ENCODE results near the gene AXIN1.

Gene AXIN1

DNA sequence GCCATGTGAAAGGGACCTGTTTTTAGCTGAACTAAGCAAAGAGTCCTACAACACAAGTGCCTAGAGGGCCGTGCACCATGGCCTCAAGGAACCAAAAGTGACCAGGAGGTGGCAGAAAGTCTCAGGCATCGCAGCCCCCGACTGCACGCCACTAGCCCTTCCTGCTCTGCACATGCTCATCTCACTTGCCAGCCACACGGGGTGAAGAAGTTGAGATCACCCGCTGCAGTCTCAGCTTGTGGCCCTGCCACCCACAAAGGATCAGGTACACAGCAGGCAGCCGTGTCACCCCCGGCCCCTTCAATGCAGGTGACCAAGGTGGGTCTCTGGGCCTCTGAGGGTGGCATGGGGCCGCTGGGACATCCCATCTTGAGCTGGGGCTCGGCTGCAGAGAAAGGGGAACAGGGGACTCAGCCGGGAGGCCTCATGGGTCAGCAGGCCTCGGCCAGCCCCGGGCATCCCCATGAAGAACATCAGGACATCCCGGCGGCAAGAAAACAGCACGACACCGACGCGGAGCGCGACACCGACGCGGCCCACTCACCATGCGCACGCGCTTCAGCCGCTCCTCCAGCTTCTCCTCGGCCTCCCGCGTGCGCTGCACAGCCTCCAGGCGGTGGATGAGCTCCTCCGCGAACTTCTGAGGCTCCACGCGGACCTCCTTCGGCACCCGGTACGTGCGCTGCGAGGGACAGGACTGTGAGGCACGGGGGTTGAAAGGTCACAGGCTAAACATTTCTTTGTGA is 48.6 kb downstream of the AXIN1 start:
- DNase-seq (ENCODE audit: low read depth in 2 of 2): no peak

DNA sequence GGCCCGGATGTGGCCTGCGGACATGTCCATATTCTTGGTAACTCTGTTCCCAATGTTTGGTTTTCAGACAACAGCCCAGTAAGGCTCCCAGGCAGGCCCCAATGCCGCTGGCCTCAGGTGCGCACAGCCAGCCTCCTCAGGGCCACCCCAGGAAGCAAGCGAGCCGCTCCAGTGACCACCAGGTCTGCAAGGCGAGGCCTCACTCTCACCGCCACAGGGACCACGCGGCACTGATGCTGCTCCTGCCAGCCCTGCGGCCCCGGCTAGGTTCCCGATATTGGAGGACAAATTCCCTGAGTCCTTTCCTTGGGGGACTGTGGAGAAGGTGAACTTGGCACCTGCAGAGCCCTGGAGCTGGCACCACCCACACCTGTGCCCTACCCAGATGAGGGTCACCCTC is 50.6 kb downstream of the AXIN1 start:
- DNase-seq (ENCODE audit: low read depth in 2 of 2): no peak

DNA sequence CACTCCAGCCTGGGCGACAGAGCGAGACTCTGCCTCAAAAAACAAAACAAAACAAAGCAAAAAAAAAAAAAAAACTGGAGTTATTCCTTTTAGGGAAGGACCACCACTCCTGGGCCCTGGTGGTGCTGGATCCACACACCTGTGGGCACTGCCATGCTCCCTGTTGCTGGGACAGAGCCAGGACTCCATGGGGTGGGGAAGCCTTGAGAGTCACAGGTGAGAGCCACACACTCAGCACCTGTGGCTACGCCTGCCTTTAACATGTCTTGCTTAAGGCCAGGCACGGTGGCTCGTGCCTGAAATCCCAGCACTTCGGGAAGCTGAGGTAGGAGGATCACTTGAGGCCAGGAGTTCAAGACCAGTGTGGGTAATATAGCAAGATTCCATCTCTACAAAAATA is 51.3 kb downstream of the AXIN1 start:
- no peak for DNase-seq (ENCODE audit: low read depth in 2 of 2)

DNA sequence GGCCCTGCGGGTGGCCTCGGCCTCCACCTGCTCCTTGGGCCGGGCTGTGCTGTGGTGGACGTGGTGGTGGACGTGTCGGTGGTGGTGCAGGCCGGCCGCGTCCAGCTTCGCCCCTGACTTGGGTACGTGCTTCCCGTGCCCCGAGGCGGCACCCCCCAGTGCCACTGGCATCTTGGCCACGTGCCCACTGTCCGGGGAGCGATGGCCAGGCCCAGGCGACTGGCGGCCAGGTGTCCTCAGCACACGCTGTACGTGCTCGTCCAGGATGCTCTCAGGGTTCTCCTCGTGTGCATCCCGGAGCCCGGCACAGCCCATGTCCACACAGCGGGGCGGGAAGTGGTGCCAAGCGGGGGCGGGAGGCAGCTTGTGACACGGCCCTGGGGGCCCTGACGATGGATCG is 54.7 kb downstream of the AXIN1 start:
- DNase-seq (ENCODE audit: low read depth in 2 of 2): no peak

DNA sequence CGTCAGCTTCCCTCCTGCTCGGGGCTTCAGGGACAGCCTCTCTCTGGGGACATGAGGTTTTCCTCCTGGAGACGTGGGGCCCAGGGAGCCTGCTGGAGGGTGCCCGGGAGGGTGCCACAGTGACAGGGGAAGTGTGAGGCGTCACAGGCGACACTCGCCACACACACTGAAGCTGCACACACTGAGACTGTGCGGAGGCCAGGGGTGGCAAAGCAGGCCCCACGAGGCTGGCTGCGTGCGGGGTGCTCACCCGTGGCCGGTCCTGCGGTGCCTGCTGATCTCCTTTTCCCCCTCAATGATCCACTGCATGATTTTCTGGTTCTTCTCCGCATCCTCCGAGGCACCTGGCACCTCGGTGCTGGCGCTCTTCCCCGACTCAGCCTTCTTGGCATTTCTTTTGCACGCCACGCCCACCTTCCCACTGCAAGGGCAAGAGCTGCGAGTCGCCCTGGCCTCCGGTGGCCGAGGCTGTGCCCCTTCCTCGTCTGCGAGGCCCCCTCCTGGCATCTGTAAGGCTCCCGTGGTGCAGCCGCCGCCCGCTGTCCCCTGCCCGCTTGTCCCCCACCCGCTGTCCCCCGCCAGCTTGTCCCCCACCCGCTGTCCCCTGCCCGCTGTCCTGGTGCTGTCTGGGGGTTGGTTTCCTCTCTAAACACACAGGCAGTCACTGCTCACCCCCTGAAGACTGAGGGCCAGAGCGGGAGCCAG is 55.6 kb downstream of the AXIN1 start:
- no peak for DNase-seq (ENCODE audit: low read depth in 2 of 2)

DNA sequence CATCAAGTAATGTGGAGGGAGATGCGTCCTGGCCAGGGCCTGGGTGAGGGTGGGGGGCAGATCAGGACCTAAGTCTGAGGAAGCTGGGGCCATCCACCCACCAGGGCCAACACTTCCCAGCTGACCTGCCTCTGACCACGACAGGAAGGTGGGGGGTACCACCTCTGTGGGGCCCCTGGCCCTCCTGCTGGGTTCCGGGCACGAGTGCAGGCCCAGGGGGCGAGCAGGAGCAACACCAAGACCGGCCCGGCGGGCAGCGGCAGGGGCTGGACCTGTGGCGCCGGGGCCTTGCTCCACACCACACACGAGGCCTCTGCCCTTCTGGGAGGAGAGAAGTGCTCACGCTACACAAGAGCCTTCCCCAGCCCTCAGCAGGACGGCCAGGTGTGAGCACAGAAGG is 56.2 kb downstream of the AXIN1 start:
- DNase-seq (ENCODE audit: low read depth in 2 of 2): no peak

DNA sequence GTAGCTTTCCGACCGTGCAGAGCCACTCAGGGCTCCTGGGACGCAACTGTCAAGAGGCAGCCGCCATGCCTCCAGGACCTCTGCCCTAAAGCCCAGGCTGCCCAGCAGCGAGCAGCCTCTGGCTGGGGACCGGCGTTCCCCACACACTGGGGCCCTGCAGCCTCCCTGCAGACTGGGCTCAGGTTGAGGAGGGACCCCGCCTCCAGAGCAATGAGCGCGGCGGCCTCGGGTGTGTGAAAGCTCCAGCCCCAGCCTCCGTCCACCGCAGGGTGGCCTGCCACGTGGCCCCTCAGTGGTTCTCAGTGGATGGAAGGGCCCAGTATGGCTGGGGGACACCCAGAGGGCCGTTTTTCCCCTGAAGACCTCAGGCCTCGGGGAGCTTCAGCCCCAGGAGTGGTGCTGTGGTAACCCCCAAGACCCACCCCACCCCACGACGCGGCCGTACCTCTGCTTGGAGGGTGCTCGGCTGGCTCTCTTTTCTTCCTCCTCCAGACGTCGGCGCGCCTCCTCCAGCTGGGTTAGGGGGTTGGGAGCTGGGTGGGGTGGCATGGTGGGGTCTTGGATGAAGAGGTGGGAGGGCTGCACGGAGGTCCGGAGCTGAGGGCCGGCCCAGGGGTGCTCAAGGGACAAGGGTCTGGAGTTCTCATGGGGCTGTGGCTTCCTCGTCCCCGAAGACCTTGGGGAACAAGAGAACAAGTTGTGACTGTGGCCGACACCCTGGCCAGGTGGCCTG is 59.3 kb downstream of the AXIN1 start:
- DNase-seq (ENCODE audit: low read depth in 2 of 2): no peak

DNA sequence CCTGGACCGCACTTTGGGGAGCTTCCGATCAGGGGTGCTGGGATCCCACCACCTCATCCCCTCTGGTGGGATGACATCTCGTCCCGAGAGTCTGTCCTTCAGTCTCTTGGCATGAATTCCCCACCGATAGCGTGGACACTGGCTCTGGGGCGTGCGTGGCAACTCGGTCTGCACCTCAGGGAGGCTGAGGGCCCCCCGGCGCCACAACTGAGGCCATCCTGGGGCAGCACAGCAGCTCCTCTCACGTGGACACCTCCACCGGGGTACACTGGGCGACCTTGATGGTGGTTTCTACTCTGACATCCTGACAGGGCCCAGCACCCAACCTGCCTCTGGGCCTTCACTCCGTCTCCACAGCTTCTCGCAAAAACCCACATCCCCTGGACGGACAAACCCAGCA is 61.0 kb downstream of the AXIN1 start:
- no peak for DNase-seq (ENCODE audit: low read depth in 2 of 2)

DNA sequence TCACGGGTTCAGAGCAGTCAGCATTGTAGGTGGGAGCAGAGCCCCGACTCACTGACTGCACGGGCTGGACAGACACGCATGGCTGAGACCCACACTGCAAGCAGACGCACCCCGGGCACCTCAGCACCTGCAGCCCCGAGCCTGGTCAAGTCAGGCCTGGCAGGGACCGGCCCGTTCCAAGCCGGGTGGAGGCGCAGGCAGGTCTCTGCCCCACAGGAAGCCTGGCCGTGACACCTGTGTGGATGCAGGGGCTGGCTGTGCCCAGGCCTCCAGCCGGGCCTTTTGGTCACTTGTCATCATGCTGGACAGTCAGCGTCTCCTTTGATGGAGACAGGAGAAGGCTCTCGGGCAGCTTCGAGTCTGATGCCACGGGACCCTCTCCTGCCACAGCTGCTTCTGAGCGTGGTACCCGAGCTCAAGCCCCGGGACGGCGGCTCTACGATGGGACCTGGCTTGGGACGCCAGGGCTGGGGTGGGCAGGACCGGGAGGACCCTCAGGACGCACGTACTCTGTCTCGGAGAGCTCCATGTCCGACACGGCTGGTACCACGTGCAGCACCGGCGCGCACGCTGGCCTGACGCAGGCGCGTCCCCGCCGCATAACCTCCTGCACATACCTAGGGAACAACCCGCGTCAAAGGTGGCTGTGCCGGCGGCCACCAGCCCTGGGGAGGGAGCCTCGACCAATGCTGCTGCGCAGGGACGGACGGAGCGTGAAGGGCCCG is 61.7 kb downstream of the AXIN1 start:
- no peak for DNase-seq (ENCODE audit: low read depth in 2 of 2)

DNA sequence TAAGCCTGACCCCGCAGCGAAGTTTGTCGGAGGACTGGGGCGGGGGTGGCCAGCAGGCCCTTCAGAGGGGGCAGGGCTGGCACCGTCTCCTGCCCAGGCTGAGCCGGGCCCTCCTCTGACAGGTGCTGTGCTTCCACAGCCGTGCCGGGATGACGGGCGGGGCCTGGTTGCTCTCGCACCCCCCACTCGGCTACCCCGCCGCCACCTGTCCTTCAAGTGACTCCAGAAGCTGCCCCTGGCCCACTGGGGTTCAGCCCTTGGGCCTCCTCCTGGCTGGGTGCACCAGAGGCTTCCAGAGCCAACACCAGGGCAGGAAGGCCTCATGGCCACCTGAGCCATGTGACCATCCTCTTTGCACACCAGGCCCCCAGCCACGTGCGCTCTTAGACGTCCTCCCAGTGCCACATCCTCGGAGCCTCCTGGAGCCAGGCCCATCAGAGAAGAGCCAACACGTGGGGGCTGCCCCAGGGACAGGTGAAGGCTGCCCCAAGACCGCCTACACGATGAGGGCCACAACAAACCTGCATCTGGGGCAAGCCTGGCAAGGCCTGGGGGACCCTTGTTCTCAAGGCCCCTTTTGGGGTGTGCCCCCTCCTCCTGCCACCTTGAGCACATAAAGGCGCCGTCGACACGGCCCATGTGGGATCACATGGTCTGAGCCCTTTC is 62.4 kb downstream of the AXIN1 start:
- DNase-seq (ENCODE audit: low read depth in 2 of 2): no peak

DNA sequence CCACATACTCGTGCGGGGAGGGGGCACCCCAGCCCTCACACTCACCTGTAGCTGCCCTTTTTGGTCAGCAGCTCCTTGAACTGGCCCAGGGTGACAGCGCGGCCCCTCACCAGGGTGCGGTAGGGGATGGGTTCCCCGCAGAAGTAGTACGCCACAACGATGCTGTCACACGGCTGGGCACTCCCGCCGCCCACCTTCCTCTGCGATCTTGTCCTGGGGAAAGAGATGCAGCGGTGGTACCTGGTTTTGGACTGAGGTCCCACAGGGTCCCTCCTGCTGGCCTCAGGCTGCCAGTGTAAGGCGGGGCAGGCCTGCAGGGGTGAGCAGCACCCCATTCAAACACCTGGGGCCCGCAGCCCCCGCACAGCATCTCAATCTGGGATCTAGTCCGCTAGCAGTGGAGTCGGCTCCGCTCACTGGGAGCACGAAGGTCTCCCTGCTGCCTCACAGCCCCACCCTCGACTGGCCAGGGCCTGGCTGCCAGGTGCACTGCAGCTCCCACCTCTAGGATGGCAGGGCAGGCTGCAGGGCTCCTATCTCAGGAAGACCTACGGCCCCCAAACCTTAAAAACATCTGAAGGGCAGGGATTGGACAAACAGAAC is 63.0 kb downstream of the AXIN1 start:
- DNase-seq (ENCODE audit: low read depth in 2 of 2): no peak

DNA sequence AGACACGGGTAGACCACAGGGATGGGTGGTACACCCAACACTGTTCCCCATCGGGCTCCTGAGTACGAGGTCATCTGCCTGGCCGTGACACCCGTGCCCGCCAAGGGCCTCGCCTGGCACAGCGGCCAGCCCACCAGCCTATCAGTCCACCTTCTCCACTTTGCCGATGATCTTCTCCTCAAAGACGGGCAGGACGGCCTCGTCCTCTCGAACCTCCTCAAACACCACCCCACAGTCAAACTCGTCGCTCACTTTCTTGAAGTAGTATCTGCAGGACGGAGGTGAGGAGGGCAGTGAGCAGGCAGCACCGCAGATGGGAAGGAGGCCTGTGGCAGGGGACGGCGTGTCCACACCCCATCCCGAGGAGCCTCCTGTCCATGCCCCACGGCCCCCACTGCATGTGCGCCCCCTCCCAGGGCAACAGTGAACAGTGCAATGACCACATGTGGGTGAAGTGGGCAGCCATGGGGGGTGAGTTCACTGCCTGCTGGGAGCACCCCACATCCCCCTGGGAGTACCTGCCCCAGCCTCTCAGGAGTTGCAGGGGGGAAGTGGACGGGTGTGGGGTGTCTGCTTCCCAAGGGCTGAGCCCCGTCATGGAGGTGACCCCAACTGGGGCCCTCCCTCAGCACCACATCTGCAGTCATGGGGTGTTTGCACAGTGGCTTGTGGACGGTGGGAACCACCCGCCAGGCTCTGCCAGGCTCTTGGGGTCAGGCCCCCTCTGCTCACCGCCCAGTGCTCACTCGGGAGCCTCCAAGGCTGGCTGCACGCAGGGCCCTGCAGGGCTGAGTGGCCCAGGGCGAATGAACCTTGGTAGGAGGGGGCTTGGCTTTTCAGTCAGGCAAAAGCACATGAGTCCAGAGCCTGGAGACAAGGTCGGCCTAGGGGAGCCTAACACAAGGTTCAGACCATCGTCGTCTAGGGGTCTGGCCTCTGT is 64.3 kb downstream of the AXIN1 start:
- DNase-seq (ENCODE audit: low read depth in 2 of 2): no peak

DNA sequence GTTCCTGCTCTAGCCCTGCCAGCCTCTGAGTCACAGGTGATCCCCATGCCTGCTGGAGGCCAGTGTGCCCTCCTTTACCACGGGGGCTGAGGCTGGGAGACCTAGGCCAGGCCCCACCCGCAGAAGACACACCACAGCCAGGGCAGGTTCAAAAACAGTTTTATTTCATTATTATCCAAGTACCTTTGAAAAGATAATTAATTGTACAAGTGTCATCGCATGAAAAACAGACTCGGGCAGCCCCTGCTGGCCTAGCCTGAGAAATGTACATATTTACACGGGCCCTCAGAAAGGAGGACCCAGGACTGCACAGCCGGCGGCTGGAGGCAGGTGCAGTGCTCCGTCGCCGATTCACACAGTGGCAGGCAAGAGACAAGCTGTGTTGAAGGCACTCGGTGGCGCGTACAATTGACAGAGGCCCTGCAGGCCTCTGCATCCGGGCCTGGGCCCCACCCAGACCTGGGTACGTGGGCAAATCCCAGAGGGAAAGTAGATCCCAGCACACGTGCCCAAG is 65.2 kb downstream of the AXIN1 start:
- no peak for DNase-seq (ENCODE audit: low read depth in 2 of 2)

DNA sequence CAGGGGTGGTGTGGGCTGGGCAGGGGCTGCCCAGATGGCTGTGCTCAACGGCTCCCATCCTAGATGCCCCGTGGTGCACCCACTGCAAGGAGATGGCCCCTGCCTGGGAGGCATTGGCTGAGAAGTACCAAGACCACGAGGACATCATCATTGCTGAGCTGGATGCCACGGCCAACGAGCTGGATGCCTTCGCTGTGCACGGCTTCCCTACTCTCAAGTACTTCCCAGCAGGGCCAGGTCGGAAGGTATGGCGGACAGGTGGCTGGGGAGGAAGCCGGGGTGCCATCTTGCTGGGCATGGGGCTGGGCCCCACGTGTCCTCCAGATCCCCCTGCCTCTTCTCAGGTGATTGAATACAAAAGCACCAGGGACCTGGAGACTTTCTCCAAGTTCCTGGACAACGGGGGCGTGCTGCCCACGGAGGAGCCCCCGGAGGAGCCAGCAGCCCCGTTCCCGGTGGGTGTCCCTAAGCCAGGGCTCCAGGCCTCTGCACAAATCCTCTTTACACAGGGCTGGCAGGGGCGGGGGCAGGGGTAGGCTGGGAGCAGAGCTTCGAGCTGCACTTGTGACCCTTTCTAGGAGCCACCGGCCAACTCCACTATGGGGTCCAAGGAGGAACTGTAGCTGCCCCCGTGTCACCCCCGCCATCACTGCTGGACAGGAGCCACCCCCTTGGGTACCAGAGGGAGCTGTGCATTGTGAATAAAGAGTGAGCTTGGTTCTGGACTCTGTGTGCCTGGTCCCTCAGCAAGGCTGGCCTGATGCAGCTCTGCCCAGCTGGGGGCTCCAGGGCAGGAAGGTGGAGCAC is 65.8 kb downstream of the AXIN1 start:
- no peak for DNase-seq (ENCODE audit: low read depth in 2 of 2)

DNA sequence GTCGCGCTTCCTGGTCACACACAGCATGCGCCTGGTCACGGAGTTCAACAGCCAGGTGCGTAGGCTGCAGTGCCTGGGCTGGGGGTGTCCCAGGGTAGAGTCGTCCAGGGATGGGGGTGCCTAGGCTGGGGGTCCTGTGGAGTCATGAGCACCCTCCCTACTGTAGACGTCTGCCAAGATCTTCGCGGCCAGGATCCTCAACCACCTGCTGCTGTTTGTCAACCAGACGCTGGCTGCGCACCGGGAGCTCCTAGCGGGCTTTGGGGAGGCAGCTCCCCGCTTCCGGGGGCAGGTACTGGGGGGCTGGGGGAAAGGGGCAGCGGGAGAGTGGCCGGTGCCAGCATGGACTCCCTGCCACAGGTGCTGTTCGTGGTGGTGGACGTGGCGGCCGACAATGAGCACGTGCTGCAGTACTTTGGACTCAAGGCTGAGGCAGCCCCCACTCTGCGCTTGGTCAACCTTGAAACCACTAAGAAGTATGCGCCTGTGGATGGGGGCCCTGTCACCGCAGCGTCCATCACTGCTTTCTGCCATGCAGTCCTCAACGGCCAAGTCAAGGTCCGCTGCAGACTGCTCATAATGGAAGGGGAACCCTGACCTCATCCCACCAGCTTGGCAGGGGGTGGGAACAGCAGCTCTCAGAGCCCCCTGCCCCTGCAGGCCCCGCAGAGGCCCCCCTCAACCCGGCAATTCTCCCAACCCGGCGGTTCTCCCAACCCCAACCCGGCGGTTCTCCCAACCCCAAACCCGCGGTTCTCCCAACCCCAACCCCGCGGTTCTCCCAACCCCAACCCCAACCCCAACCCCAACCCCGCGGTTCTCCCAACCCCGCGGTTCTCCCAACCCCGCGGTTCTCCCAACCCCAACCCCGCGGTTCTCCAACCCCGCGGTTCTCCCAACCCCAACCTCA is 67.1 kb downstream of the AXIN1 start:
- no peak for DNase-seq (ENCODE audit: low read depth in 2 of 2)

DNA sequence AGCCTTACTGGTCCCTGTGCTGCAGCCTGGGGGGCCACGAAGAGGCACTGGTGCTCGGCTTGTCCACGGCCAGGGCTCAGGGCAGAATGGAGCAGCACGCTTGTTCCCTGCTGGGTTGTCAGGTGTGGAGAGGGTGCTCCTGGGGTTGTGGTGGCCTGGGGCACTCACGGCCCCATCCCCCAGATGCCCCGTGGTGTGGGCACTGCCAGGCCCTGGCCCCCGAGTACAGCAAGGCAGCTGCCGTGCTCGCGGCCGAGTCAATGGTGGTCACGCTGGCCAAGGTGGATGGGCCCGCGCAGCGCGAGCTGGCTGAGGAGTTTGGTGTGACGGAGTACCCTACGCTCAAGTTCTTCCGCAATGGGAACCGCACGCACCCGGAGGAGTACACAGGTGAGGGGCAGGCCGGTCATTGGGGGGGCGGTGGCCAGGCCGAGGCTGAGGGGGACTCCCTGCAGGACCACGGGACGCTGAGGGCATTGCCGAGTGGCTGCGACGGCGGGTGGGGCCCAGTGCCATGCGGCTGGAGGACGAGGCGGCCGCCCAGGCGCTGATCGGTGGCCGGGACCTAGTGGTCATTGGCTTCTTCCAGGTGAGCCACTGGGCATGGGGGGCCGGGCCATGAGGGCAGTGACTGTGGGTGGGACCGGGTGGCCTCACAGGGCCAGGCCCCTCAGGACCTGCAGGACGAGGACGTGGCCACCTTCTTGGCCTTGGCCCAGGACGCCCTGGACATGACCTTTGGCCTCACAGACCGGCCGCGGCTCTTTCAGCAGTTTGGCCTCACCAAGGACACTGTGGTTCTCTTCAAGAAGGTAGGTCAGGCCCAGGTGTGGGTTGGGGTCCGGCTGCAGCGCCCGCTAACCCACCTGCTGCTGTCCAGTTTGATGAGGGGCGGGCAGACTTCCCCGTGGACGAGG is 68.1 kb downstream of the AXIN1 start:
- DNase-seq (ENCODE audit: low read depth in 2 of 2): no peak

Data from stimulated activated CD4-positive, alpha-beta T cell treated with anti-CD3 and anti-CD28 coated beads, Interleukin-1b, Interleukin-23, amount 100 ng/mL, for 4 hours (primary cell).